Medulla oblongata (tissue), 1 donor: Measurements from ENCODE around the gene CAB39L.
"Not testable (repeated sequence)": the region's sequence is repeated elsewhere in the genome, so short reads cannot be mapped to it uniquely, and the experiment has no call there.

Experiments
- DNase-seq: peaks from one replicate; pipeline ENCODE4 v3.0.0-alpha.2; 2015; ENCODE audit errors: extremely low spot score

Gene CAB39L

DNA sequence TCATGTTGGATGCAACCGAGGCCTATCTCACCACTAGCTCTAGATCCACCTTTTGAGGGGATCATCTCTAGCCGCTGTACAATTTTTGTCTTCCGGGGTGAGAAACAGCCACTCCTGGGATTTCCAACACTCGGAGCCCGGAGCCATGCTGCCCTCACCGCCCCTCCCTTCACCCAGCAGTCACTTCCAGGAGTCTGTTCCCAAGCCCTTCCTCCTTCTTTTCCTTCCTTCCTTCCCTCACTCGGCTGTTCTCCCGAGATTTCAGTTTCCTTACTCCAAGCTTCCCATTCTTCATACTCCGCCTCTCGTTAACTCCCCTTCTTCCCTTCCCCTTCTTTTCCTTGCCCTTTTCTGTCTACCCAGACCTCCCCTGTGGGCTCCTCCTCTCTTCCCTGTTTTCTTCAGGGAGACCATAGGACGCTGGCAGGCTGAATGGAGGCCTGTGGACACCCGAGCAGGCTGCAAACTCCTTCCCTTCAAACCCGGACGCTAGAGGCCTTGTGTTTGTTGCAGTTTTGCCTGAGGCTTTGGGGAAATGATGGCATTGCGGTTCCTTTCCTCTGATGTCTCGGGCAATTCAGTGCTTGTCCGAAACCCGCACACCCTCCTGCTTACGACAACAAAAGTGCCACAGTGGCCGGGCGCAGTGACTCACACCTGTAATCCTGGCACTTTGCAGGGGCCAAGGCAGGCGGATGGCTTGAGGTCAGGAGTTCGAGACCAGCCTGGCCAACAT is 96.0 kb downstream of the CAB39L start:
- no peak for DNase-seq

DNA sequence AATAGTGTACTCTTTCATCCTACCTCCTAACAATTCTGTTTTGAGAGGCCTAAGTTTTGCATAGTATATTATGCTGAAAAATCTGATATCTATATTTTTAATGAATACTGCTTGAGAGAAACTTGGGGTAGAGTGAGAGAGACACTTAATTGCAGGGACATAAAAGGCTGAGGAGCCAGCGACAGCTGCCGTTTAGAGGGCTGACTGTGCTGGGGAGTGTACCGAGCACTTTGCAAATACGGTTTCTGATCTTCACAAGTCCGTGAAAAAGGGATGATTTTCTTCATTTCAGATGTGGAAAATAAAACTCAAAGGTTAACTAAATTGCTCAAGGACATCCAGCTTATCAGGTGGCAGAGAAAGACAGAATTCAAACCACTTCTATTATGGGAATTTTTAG is 97.4 kb downstream of the CAB39L start:
- DNase-seq = no peak

DNA sequence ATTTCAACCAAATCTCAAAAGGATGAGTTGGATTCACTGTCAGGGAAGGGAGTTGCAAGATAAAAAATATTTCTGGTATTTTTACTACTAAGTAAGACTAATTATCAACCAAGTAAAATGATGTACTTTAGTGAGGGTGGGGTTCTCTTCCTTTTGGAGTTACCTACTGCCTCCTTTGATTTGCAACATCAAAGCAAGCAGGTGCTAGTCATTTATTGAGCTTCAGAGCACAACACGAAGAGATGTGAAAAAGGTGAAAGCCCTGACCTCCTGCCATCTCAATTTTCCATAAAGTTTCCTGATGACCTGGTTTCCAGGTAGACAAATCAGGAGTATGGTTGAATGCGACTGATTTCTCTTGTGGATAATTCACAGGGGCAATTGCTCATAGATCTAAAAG is 100.1 kb downstream of the CAB39L start:
- no peak for DNase-seq

DNA sequence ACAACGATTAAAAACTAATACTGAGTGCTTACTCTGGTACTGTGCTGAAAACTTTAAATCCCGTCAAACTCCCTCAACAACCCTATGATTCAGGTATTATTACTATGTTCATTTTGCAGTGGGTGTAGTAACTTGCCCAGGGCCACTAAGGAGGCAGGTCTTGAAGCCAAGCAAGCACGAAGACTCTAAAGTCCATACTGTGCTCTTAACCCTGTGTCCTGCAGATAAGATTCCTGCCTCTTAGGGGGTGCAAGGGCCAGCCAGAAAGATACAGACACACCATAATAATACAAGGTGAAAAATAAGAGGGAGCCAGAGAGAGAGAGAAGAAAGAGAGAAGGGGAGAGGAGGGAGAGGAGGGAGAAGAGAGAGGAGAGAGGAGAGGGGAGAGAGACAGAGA is 100.6 kb downstream of the CAB39L start:
- no peak for DNase-seq

DNA sequence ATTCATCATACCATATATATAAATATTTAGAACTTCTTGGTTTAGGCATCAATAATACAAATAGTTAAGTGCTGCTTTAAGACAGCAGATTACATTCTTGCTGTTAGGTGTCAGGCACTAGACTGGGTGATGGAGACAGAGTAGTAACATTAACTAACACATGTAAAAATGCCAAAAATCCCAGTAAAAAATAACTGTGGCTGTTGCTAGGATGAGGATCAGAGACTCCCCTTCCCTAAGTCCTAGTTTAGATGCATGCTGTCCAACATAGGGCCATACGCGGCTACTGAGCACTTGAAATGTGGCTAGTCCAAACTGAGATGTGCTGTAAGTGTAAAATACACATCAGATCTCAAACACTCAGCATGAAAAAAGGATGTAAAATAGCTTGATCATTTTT is 101.4 kb downstream of the CAB39L start:
- DNase-seq = no peak

DNA sequence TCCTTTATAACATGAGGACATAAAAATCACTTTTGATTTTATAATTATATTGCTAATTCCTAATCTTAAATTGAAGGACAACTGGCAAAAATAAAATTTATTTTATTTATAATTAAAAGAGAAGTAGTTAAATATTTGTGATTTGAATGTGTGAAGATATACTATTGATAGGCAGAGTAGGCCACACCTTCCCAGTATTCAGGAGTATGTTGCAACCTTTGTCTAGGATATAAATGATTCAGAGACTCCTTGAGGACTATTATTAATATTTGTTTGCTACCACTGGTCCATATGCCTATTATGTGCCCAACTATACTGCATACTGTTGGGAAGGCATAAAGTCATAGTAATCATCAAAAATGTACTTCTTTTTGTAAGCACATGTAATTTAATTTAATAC is 101.9 kb downstream of the CAB39L start:
- DNase-seq = no peak

DNA sequence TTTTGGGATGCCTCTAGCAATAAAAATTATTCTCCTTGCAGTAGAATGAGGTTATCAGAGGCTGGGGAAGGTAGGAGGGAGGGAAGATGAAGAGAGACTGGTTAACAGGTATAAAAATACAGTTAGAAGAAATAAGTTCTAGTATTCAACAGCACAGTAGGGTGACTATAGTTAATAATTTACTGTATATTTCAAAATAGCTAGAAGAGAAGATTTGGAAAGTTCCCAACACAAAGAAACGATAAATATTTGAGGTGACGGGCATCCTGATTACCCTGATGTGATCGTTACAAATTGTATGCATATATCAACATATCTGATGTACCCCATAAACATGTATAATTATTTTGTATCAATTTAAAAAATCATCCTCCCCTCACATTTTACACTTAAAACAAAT is 102.3 kb downstream of the CAB39L start:
- DNase-seq = no peak

DNA sequence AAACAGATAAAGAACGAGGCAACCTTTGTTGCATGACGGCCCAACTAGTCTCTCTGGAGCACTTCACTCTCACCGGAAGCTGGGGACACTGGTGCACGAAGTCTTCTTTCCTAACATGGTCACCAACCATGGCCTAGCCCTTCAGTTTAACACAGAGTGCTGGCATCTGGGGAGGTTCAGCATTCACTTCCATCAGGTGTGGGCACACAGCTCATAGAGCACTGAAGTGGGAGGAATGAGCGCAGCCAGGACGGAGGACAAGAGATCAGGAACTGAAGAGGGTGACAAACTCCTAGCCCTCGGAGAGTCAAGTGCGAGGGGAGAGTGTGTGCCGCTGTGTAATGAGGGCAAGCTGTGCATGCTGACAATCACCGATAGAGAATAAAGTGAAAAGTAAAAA is 103.7 kb downstream of the CAB39L start:
- DNase-seq = no peak

DNA sequence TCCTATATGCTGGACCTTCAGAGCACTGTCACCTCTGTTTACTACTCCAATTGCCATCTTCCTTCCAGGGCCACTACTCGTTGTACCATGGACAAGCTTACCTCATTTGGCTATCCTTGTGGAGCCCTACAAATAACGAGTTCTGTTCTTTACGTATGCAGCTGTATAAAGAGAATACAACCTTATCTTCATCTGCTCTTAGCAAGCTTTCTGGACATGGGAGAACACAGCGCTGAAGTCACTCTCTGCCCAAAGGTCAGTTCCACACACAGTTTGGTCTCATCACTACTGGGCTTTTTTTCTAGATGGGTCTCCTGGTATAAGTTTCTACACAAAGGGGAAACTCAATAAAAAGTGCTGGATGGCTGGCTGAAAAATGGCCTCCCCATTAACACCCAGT is 107.2 kb downstream of the CAB39L start:
- no peak for DNase-seq

DNA sequence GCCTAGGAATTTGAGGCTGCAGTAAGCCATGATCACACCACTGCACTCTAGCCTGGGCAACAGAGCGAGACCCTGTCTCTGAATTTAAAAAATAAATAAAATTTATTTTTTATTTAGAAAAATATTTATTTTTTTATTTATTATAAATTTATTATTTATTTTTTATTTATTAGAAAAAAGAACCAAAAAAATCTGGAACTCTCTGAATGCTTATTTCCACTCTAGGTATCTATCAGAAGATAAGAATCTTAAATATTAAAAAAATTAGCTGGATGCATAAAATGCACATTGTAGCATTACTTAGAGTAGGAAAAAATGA is 113.4 kb downstream of the CAB39L start:
- no peak for DNase-seq

DNA sequence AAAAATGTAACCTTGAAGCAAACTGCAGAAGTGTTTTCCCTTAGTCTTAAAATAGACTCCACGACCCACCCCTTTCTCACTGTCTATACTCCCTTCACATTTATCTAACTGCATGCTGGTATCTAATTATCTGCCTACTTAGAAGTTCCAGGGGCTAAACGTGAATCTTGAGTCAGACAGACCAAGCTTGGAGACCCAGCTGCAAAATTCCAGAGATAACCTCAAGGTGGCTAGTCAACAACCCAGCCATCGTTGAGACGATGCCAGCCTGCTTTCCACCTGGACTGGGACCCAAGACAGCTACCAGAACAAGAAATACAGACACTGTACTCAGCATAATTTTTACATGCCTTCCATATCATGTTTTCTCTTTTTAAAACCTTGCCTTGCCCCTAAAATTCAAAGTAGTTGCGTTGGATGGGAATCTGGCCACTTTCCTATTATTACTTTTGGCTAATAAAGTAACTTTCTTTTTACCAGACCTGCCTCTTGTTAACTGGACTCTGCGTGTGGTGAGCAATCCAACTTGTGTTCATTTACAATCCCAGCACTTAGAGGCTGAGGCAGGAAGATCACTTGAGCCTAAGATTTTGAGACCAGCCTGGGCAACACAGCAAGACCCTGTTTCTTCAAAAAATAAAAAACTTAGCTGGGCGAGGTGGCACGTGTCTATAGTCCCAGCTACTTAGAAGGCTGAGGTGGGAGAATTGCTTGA is 113.9 kb downstream of the CAB39L start:
- no peak for DNase-seq

DNA sequence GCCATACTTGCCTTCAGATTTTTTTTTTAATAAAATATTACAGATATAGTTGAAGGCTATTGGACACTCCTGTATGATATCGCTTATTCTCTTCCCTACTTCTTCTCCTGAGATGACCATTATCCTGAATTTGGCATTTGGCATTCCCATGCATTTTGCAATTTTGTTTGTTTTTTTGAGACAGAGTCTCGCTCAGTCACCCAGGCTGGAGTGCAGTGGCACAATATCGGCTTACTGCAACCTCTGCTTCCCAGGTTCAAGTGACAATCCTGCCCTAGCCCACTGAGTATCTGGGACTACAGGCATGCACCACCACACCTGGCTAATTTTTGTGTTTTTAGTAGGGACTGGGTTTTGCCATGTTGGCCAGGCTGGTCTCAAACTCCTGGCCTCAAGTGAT is 116.7 kb downstream of the CAB39L start:
- DNase-seq = not testable (repeated sequence)

DNA sequence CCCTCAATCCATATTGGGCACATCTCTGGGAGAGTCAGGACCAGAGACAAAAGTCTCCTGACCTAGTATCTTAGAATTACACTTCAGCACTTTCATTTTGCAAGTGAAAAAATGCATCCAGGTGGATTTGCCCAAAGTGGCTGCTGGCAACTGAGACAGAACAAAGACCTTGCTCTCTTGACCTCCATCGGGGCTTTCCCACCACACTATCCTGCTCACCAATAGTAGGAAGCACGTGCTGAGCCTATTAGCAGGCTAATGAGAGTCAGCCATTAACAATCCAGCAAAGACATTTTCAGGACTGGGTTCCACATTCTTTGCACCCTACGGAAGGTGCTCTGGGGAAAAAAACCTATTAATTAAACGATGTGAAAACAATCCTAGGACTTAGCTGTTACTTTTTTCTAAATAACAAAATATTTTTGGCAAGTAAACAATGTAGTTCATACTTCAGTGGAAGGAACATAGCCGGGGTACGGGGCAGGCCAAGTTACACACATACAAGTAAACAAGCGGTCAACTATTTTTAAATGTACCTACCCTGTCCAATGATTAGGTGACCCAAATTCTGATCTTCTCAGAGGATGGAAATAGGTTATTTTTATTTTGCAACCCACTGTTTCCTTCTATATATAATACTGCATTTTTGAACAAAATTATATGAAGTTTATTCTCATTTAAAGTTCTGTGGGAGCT is 117.5 kb downstream of the CAB39L start:
- DNase-seq = no peak

DNA sequence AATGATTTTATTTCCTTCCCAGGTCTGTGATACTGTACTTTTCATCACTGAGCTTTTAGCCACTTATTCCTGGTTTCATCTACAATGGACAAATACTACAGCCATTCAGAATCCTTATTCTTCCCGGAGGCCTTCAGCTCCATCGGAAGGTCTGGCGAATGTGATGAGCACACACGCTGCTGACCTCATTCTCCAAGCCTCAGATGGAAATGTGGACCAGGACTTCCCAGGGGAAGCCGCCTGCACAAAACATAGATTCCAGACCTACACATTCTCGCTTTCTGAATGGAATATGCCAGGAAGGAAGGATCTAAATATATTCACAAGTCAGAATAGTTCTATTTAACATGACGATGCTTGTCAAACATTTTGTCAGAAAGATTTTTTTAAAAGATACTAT is 120.5 kb downstream of the CAB39L start:
- DNase-seq = no peak

DNA sequence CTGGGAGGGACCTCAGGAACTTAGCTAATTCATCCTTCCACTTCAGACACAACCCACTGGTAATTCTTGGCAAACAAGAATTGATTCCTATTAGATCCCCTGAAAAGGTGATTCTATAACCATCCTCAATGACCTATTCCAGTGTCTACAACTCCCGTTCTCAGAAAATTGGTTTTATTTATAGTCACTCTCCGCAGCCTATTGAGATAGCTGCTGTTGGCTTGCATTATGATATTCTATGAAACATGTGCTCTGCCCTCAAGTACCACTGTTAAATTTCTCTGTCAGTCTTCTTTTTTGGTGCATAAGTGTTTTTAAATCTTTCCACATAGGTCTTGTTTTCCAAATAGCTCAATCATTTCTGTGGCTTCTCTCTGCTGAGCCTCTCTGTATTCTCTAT is 121.2 kb downstream of the CAB39L start:
- no peak for DNase-seq

DNA sequence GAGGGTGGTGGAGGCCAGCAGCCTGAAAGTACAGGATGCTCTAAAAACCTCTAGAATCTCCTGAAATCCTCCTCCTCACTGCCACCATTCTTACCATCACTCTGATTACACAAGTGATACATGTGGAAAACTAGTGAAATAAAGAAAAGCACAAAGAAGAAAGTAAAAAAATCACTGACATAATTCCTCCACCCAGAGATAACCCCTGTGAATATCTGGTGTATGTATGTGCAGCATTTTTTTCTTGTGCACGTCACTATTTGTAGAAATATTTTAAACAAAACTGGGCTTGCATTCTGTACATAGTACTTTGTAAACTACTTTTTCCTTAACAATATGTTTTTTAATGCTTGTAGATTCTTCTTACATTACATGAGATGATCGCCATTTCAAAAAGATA is 122.9 kb downstream of the CAB39L start:
- no peak for DNase-seq

DNA sequence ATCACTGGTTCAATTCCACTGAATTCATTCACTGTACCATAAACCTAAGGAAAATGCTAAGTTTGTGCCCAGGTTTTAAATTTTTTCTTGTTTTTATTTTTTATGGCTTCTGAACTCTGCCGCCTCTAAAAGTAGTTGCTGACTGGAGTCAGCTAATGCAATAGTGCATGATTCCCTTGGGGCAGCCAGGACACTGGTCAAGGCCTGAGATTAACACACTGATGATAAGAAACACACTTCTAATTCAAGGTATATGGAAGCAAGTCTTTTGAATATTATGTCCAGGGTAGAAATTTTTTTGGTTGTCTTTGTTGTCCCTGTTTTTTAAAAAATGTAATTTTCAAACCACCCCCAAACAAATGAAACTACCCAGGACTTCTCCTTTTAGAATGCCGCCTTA is 123.9 kb downstream of the CAB39L start:
- no peak for DNase-seq

DNA sequence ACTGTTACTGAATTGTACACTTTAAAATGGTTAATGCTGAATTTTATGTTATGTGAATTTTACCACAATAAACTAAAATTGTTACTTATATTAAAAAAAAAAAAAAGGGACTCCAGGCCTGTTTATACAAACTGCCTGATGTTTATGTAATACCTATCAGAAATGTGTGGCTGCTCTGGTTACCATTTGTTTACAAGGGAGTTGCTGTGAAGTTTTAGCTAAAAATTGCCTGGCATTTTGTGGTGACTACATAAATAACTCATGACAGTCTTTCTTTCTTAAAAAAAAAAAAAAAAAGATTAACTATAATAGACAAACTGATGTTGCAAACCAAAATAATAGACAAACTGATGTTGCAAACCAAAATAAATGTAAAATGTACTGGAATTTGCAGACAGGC is 124.3 kb downstream of the CAB39L start:
- no peak for DNase-seq

DNA sequence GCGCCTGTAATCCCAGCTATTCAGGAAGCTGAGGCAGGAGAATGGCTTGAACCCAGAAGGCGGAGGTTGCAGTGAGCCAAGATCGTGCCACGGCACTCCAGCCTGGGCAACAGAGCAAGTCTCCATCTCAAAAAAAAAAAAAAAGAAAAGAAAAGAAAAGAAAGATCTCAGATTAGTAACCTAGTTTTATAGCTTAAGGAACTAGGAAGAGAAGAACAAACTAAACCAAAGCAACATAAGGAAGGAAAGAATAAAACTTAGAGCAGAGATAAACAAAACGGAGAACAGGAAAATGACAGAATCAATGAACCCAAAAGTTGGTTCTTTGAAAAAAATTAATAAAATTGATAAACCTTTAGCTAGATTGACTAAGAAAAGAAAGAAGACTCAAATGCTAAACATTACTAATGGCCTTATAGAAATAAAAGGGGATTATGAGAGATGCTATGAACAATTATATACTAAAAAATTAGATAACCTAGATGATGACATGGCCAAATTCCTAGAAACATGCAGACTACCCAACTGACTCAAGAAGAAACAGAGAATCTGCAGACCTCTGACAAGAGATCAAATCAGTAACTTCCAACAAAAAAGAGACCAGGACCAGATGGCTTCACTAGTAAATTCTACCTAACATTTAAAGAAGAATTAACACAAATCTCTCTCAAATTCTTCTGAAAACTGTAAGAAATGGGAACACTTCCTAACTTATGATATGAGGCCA is 127.9 kb downstream of the CAB39L start:
- DNase-seq = no peak

DNA sequence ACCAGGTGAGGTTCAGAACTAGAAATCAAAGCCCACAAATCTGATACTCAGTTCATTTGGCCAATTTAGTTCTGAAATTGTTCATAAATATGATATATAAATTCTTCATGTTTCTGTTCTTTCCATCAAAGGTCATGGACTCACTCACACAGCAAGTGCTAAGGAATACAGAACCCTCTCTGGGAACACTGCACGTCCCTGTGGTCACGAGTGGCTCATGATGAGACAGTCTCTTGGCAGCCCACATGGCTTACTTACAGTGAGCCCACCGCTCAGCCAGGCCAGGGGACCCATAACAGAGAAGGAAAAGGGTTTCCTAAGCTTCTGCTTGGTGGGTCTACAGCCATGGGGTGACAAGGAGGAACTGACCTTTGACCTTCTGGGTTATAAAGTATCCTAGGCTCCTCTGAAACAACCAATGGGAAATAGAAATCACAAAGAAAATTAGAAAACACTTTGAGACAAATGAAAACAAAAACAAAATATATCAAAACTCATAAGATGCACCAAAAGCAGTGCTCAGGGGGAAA is 128.8 kb downstream of the CAB39L start:
- DNase-seq = no peak

DNA sequence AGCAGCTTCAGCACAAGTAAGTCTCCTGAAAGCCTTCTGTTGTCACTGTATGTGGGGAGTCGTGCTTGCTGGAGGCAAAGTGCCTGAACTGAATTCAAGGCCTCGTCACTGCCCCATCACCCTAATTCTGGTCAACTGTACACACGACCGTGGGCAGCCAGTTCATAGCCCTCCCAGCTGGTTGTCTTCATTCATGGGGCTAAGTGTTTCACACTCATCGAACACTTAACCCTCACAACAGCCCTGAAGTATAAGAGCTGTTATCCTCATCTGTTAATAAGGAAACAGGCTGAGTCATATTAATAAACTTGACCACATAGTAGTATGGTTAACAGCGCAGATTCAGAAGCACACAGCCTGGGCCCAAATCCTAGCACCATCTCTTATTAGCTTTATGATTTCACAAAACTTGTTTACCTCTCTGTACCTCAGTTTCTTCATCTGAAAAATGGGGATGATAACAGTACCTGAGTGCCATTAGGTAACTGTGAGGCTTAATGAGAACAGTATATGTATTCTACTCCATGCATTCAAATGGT is 129.5 kb downstream of the CAB39L start:
- DNase-seq = no peak

DNA sequence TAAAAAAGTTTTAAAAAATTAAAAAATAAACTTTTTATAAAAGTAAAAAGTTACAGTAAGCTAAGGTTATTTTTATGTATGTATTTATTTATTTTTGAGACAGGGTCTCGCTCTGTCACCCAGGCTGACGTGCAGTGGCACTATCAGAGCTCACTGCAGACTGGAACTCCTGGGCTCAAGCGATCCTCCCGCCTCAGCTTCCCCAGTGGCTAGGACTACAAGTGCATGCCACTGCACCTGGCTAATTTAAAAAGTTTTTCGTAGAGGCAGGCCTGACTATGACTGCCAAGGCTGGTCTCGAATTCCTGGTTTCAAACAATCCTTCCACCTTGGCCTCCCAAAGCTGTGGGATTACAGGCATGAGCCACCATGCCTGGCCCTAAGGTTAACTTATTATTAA is 132.0 kb downstream of the CAB39L start:
- DNase-seq = no peak
